Loucy (cell line): ENCODE data around the gene SMIM5.

ENCODE experiments used
- CTCF ChIP-seq: fragments of 200-600 bp; sonication (generic); conservative IDR thresholded peaks from 2 replicates; pipeline ENCODE4 v1.5.1; 2014; ENCODE audit warnings: mild to moderate bottlenecking, antibody characterized with exemption, low read length
- EZH2phosphoT487 ChIP-seq: fragments of 200-600 bp; IDR thresholded peaks from 2 replicates; pipeline ENCODE4 v1.6.1; 2018; ENCODE audit warnings: antibody characterized with exemption, mild to moderate bottlenecking, moderate library complexity, borderline replicate concordance

GRCh38 chr17:75683583-75683982 lies 50.3 kb downstream of the SMIM5 start:
- TF ChIP-seq CTCF (no peak), EZH2phosphoT487 (no peak)
